ENCODE data around the gene NDUFB3. TPM values are rescaled to one million over a fixed set of nuclear protein-coding genes. Genes with fewer than 3 reads are reported as not detected.

Gene NDUFB3
- total and polyA plus RNA-seq, 5 donors: 296 to 503 (median 328) TPM

DNA sequence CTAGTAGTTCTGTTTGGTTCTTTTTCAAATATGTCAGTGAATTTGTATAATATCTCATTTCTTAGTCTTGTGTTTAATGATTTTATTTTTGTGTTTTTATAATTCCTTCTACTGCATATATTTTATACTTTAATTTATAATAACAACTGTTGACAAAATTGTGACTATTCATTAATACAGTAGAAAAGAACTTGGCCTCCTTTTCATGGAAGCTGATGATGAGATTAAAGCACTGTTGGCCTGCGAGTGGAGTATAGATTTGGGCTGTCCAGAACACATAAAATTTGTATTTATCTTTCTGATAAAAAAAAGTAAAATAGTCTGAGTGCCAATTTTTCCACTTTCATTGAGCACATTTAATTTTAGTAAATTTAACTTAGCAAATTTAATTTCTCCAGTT, 56.2 kb downstream of the NDUFB3 start:
- Histone ChIP-seq H3K4me1 (ENCODE audit: control insufficient read depth, insufficient read depth, low read length) (peaks cover 48% of the 10 kb centered on the region), H3K9me3 (ENCODE audit: control insufficient read depth, low read length) (no peaks in the 10 kb centered on the region), H3K27ac (ENCODE audit: low read length) (no peak overlapping the region), H3K27me3 (ENCODE audit: control insufficient read depth, insufficient read depth) (no peaks in the 10 kb centered on the region), H3K4me3 (ENCODE audit: low read length) (no peak overlapping the region)
- WGBS: 29% methylated on average over 1 of the region's 1 CpG
- DNase-seq: no peak
- intact Hi-C loops (cut with DNase I): no loop called here
- no peak for ATAC-seq

- Histone ChIP-seq H3K4me3 (ENCODE audit: low read length) (peak overlapping the region; percentile 34), H3K27me3 (ENCODE audit: control insufficient read depth, insufficient read depth) (no peaks in the 10 kb centered on the region), H3K27ac (ENCODE audit: low read length) (peak overlapping the region; percentile 100), H3K4me1 (ENCODE audit: control insufficient read depth, insufficient read depth, low read length) (peaks cover 46% of the 10 kb centered on the region), H3K9me3 (ENCODE audit: control insufficient read depth, low read length) (no peaks in the 10 kb centered on the region)
- DNase-seq (no peak), ATAC-seq (peak in 1 of 2 donors; percentile 22)
- intact Hi-C loops (cut with DNase I): no loop called here
- WGBS: 11% methylated on average over 4 of the region's 4 CpGs
Measured at GRCh38 chr2:201128933-201129505, 57.2 kb downstream of the NDUFB3 start.

DNA sequence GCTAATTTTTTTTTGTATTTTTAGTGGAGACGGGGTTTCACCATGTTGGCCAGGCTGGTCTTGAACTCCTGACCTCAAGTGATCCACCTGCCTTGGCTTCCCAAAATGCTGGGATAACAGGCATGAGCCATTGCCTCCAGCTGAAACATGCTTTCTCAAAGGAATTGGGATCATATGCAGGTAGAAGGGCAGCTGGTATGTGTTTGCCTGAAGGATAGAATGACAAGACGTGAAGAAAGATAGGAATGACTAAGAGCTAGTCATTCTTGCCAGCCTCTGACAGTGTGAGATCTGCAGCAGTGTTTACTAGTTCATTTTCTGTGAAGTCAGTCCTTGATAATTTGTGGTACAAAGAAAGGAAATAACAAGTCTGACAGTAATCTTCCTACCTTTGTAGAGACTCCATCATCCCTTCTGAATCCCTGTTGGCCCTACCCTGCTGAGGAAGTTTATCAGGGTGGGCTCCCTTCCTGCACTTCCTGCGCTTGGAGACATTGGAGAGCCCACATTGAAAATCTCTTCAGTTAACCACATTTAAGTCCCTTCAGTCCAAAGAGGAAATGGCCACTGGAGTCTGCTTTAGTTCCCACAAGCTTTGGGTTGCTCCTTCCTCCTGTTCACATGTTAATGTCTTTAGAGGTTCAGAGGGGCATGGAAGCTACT, 58.9 kb downstream of the NDUFB3 start:
- WGBS: 49% methylated on average over 3 of the region's 3 CpGs
- ATAC-seq (peak; percentile 50 to 81), DNase-seq (peak in 2 of 3 donors; percentile 23 to 66)
- Histone ChIP-seq H3K27me3 (ENCODE audit: control insufficient read depth, insufficient read depth) (no peaks in the 10 kb centered on the region), H3K9me3 (ENCODE audit: control insufficient read depth, low read length) (no peaks in the 10 kb centered on the region), H3K4me3 (ENCODE audit: low read length) (no peak overlapping the region), H3K27ac (ENCODE audit: low read length) (peak overlapping the region; percentile 91), H3K4me1 (ENCODE audit: control insufficient read depth, insufficient read depth, low read length) (peaks cover 32% of the 10 kb centered on the region)
- intact Hi-C loops (cut with DNase I): no loop called here

GRCh38 chr2:201132518-201132917, 60.7 kb downstream of the NDUFB3 start:
- Histone ChIP-seq H3K9me3 (ENCODE audit: control insufficient read depth, low read length) (no peaks in the 10 kb centered on the region), H3K4me3 (ENCODE audit: low read length) (no peak overlapping the region), H3K27me3 (ENCODE audit: control insufficient read depth, insufficient read depth) (no peaks in the 10 kb centered on the region), H3K4me1 (ENCODE audit: control insufficient read depth, insufficient read depth, low read length) (peaks cover 24% of the 10 kb centered on the region), H3K27ac (ENCODE audit: low read length) (peak overlapping the region; percentile 70)
- intact Hi-C loops (cut with DNase I): no loop called here
- ATAC-seq (no peak), DNase-seq (no peak)
- WGBS: 51% methylated on average over 1 of the region's 1 CpG

Other genes starting within 250 kb of the NDUFB3 start
- gene CLK1, start 207.3 kb upstream of the NDUFB3 start, total RNA-seq: 10 to 100 TPM; 48.0 to 70.1 (median 64.1) TPM
- gene CLK1, start 207.3 kb upstream of the NDUFB3 start, polyA plus RNA-seq: 122 TPM
- 10 to 100 TPM; 23.4 to 31.5 (median 26.2) TPM for gene PPIL3, start 182.9 kb upstream of the NDUFB3 start, total RNA-seq
- gene PPIL3, start 182.9 kb upstream of the NDUFB3 start, polyA plus RNA-seq: 19.6 TPM
- 10 to 100 TPM; 16.6 to 23.1 (median 19.8) TPM for gene NIF3L1, start 182.6 kb upstream of the NDUFB3 start, total RNA-seq
- 22.5 TPM for gene NIF3L1, start 182.6 kb upstream of the NDUFB3 start, polyA plus RNA-seq
- 10 to 100 TPM; 23.0 to 25.8 (median 23.7) TPM for gene ORC2, start 108.3 kb upstream of the NDUFB3 start, total RNA-seq
- gene ORC2, start 108.3 kb upstream of the NDUFB3 start, polyA plus RNA-seq: 9.4 TPM
- 10 to 100 TPM in 3 of 4 donors, 1 to 10 TPM in 1; 9.7 to 17.2 (median 13.4) TPM for gene HYCC2, start 330 bp upstream of the NDUFB3 start, total RNA-seq
- gene HYCC2, start 330 bp upstream of the NDUFB3 start, polyA plus RNA-seq: 3.1 TPM
- 100 to 1,000 TPM; 232 to 310 (median 267) TPM for gene CFLAR, start 44.2 kb downstream of the NDUFB3 start, total RNA-seq
- gene CFLAR, start 44.2 kb downstream of the NDUFB3 start, polyA plus RNA-seq: 134 TPM
- gene CASP10, start 111.1 kb downstream of the NDUFB3 start, total RNA-seq: 1 to 10 TPM; 5.3 to 6.8 (median 5.8) TPM
- gene CASP10, start 111.1 kb downstream of the NDUFB3 start, polyA plus RNA-seq: 3.6 TPM
- 1 to 10 TPM; 3.7 to 5.4 (median 4.7) TPM for gene CASP8, start 188.5 kb downstream of the NDUFB3 start, total RNA-seq
- 2.6 TPM for gene CASP8, start 188.5 kb downstream of the NDUFB3 start, polyA plus RNA-seq

All from right cardiac atrium (tissue), 5 donors.